HG02852 (cell line): ENCODE measurements around the gene ANKRD13A.
"Not testable (repeated sequence)": the region's sequence is repeated elsewhere in the genome, so short reads cannot be mapped to it uniquely, and the experiment has no call there.

ENCODE experiments used
- ATAC-seq: cut with Tn5 transposase; IDR thresholded peaks from one replicate; pipeline ENCODE4 v1.9.1; 2021; ENCODE audit warnings: mild to moderate bottlenecking, moderate library complexity; ENCODE audit not compliant: unreplicated experiment

Gene ANKRD13A

DNA sequence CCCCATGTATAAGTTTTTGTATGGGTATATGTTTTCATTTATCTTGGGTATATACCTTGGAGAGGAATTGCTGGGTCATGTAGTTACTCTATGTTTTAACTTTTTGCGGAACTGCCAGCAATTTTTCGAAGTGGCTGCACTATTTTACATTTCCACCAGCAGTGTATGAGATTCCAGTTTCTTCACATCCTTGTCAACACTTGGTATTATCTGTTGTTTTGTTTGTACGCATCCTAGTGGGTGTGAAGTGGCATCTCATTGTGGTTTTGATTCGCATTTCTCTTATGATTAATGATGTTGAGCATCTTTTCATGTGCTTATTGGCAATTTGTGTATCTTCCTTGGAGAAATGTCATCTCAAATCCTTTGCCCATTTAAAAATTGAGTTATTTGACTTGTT, 6.9 kb downstream of the ANKRD13A start:
- ATAC-seq = no peak

DNA sequence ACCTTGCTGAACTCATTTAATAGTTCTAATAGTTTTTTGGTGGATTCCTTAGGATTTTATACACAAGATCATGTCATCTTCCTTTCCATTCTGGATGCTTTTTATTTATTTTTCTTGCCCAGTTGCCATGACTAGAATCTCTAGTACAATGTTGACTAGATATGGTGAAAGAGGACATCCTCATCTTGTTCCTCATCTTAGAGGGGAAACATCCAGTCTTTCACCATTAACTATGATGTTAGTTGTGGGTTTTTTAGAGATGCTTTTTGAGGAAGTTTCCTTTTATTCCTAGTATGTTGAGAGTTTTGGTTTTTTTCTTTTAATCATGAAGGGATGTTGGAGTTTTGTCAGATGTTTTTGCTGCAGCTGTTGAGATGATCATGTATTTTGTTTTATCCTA, 8.7 kb downstream of the ANKRD13A start:
- no peak for ATAC-seq

DNA sequence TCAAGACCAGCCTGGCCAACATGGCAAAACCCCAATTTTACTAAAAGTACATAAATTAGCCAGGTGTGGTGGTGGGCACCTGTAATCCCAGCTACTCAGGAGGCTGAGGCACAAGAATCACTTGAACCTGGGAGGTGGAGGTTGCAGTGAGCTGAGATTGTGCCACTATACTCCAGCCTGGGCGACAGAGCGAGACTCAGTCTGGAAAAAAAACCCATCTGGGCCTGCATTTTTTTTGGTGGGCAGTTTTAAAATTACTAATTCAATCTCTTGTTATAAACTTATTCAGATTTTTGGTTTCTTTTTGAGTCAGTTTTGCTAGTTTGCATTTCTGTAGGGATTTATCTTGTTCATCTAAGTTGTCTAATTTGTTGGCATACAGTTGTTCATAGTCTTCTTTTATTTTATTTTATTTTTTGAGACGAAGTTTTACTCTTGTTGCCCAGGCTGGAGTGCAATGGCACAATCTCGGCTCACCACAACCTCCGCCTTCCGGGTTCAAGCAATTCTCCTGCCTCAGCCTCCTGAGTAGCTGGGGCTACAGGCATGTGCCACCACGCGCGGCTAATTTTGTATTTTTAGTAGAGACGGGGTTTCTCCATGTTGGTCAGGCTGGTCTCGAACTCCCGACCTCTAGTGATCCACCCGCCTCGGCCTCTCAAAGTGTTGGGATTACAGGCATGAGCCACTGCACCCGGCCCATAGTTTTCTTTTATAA, 9.6 kb downstream of the ANKRD13A start:
- ATAC-seq = not testable (repeated sequence)

DNA sequence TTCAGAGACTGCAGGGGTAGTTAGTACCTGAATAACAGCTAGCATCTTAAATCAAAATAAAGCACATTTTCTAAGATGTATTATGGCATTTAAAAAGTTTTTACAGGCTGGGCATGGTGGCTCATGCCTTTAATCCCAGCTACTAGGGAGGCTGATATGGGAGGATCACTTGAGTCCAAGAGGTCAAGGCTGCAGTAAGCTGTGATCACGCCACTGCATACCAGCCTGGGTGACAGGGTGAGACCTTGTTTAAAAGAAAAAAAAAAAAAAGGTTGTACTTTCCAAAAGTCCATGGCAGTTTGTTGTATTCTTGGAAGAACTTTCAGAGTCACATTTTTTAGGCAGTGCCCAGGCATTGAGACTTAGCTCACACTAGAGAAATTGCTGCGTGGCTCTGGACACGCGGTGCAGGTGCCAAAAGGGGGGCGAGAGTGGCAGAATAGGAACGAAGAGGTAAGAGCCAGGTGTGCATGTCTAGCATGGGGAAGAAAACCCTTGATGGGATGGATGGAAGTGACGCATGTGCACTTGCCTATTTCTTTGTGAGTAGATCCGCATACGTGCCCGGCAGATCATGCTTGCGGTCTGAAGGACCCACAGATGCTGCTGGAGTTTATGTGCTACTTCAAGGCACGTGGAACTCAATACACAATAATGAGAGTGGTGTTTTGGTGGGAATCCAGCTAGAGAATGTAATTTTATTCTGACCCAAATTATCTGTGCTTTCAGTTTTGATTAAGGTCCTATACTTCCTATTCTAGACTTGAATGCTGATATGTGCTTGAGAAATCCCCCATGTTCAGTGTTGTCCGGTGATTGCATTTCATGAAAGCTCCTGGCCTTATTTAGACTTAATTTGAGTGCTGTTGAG, 11.9 kb downstream of the ANKRD13A start:
- ATAC-seq = peak; percentile 46

DNA sequence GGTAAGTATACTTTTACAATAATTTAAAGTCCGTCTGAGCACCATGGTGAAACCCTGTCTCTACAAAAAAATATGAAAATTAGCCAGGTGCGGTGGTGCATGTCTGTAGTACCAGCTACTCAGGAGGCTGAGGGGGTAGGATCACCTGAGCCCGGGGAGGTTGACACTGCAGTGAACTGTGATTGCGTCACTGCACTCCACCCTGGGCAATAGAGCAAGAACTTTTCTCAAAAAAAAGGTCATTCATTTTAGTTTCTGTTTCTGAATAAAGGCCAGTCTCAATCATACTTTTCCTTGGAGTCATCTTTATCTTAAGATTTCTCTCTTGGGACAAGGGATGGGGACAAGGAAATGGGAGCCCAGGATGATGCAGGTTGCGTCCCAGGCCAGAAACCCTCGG, 12.9 kb downstream of the ANKRD13A start:
- no peak for ATAC-seq

DNA sequence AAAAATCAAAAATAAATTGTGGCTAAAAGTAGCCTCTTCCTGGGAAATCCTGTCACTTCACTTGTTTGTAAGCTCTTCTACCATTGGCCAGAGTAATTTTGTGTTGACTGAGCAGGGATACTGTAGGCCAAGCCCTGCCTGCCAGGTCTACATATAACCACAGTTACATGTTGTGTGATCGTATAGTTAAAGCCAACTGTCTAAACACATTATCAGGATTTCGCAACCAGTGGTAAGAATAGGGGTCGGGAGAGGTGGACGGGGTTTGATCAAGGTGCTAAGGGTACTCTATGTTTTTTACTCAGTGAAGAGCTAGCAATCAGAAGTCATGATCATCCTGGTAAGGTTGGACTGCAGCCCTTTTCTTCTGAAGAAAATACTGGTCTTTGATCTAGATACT, 13.4 kb downstream of the ANKRD13A start:
- no peak for ATAC-seq

DNA sequence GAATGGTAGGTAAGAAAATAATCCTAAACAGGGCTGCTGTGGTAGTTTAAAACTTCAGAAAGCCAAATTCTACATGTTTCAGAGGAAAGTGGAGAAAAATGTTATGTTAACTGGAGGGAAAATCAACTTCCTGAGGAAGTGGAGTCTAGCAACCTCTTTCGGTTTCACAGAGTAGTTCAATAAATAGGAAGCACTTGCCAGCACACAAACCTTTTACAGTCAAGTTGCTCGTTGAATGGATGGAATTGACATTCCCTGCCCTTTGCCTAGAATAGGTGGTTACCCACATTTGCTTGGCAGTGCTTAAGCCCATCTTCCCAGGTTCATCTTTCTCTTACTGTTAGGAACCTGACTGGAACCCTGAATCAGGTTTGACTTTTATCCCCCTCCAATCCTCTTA, 15.9 kb downstream of the ANKRD13A start:
- no peak for ATAC-seq

DNA sequence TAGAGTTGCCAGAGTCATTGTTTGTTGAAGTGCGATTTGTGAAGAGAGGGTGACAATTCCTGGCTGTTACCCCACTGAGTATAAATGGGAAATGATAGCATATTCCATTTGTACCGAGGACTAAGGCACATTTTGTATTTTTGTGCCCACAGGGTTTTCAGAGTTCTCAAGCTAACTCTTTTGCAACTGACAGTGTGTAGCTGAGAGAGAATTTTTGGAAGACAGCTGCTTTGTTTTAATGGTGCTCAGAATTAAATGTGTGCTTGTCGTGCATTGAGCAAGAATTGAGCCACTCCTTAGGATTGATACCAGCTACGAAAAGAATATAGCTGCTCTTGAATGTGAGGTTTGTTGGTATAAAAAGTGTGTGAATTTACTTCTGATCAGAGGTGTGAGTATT, 21.7 kb downstream of the ANKRD13A start:
- ATAC-seq = no peak

DNA sequence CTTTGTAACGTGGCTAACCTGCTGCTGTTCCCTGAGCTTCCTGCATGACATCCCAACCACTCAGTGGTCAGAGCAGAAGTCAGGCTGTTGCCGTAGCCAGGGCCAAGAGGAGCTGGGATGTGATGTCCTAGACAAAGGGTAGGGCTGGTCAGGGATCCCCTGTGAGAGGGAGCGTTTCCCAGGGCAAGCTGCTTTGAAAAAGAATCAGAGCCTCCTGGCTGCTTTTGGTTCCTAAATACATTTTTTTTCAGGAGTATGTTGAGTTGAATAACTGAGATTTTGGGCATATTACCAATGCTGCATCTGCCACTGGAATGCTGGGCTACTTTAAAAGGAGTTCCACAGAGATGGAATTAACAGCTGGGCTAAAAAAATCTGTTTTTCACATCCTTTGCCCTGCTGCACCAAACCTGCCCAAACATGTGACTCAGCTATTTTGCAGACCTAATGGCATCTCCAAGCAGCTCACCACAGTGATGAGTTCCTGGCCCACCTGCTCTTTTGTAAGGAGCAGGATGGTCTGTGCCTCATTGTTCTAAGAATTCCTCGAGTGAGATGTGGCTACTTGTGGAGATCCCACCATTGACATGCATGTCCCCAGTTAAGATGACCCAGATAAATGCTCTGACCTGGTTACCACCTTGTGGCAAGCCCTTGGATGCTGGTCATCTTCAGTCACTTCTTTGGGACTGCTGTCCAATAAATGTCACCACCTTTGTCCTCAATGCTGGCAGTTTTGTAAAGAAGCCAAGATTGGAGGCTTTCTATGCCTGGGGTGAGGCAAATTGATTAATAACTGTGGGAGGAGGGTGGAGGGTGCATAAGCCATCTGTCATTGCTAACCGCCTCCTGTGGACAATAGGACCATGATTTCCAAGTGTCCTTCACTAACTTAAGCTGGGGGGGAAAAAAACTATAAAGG, 24.1 kb downstream of the ANKRD13A start:
- ATAC-seq = no peak

DNA sequence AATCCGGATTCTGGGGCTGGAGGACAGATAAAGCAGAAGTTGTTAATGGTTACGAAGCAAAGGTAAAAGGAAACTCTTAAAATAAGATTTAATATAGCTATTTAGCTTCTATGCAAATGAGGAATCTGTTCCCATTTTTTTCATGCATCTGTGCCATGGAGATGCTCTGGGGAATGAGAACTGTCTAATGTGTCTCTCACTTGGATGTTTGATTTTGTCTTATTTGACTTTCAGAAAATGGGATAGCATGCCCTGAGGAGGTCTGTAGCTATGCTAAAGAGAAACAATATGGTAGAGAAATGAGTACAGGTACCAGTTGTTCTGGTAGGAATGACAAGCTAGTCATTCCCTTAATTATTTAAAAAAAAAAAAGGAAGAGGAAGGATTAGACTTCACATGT, 24.8 kb downstream of the ANKRD13A start:
- ATAC-seq = no peak

DNA sequence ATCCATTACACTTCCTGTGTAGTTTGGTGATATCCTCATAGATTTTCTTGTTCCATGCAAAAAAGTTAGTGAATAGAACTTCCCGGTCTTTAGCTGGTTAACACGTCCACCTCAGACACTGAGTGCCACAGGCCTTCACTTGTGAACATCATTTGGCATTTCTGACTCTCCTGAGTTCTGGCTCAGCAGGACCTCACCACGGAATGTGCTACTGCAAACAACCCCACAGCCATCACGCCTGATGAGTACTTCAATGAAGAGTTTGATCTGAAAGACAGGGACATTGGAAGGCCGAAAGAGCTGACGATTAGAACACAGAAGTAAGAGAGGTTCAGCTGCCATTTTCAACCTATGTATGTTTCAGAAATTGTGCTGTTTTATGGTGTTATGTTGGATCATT, 29.1 kb downstream of the ANKRD13A start:
- ATAC-seq = no peak

DNA sequence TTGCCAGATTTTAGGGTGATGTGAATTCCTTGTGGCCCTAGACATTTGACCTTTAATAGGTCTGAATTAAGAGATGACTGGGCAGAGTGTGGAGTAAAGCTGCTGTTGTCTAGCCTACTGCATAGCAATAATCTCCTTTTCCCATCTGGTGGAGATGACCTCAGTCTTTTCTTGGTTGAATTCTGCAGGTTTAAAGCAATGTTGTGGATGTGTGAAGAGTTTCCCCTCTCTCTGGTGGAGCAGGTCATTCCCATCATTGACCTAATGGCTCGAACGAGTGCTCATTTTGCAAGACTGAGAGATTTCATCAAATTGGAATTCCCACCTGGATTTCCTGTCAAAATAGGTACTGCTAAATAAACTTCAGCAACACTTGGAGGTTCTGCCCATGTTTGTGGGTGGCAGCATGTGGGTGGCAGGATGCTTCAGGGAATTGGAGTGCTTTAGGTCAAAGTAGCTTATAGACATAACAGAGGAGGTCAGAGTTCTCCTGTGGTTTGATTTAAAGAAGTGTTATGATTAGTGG, 30.1 kb downstream of the ANKRD13A start:
- no peak for ATAC-seq

DNA sequence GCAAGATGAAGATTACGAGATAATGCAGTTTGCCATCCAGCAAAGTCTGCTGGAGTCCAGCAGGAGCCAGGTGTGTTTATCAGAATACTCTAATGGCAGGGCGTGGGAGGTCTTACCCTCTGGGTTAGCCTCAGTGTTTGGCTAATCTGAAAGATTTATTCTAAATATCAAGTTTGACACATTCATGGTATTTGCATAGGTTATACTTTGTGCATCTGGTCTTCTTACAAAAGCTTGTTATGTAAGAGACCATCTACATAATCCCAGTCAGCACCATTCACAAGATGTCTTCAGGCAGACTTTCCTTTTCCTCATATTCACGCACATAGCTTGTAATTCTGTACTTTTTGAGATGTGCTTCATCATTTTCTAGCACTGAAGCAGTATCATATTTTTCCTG, 34.7 kb downstream of the ANKRD13A start:
- no peak for ATAC-seq

DNA sequence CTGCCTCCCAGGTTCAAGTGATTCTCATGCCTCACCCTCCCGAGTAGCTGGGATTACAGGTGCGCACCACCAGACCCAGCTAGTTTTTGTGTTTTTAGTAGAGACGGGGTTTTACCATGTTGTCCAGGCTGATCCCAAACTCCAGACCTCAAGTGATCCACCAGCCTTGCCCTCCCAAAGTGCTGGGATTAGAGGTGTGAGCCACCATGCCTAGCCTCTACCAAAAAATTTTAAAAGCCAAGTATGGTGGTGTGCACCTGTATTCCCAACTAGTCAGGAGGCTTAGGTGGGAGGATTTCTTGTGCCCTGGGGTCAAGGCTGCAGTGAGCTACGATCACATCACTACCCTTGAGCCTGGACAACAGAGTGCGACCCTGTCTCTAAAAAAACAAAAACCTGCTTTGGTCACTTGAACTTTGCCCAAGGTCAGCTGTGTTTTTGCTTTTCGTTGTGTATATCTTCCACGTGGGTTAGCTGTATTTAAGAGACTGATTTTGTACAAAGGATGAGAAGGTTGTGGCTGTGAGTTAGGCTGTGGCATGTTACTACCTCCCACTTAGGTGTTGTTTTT, 36.4 kb downstream of the ANKRD13A start:
- ATAC-seq = no peak

DNA sequence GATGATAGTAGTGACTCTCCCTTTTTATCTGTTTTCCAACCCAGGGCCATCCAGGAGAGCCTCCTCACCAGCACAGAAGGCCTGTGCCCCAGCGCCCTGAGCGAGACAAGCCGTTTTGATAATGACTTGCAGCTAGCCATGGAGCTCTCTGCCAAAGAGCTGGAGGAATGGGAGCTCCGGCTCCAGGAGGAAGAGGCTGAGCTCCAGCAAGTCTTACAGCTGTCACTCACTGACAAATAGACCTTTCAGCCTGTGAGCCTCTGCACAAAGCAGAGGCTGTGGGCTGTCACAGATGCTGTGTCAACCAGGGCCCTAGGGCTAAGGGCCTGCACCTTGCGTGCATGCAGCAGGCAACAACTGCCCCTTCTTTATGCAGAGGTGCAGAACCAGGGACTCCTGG, 38.1 kb downstream of the ANKRD13A start:
- no peak for ATAC-seq

DNA sequence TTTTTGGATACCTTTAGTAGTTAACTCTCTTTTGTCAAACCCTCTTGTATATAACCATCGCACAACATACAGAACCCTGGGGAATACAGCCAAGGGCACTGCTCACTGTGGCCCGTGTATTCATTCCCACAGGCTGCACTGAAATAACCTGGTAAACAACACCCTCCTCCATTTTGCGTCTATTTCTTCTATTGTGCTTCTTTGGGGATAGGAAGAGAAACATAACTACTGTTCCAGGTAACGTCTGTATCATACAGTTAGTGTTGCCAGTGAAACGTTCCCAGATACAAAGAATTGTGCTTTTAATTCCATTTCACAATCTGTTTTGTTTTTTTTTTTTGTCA, 39.5 kb downstream of the ANKRD13A start:
- no peak for ATAC-seq

DNA sequence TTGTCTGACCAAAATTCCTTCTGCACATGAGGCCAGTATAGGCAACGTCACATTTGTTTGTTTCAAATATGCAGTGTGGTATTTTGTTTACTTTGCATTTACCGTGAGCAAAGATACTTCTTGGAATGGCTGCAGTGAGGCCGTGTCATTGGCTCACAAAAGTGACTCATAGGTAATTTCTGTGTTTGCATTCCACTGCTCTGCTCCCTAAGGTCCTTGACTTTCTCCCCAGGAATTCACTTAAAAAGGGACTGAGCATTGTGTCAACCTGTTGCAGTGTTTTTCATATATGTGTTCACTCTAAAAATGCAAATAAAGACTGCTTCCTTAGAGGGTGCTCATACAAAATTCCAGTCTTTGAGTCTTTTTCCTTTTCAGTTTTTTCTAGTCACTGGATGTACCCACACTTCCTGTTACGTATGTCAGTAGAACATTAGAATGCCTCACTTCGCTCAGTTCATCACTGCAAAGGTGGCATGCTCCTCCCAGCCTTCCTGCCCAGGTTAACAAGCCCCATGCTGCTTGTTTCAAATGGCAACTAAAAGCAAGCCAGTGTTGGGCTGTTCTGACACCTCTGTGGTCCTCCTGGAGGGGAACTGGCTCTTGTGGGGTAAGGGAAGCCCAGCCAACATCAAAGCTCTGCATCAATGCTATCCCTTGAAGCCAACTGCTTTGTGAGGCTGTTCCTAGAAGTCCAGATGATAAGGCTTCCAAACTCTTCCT, 40.0 kb downstream of the ANKRD13A start:
- ATAC-seq = no peak

DNA sequence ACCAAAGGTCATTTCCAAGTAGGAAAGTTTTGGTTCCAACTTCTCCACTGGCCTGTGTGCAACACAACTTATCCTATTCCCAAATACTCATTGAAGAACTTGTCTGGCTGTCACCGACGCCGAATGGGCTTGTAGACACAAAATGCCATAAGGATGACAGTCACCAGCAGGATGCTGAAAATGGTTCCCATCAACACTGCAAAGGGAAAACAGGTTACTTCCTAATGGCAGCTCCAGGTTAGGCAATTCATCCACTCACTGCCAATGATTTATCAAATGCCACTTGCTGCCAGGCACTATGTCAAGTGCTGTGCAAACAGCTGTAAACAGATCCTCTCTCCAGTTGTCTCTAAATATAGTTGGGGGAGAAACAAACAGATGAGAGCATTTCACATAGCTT, 43.0 kb downstream of the ANKRD13A start:
- no peak for ATAC-seq

DNA sequence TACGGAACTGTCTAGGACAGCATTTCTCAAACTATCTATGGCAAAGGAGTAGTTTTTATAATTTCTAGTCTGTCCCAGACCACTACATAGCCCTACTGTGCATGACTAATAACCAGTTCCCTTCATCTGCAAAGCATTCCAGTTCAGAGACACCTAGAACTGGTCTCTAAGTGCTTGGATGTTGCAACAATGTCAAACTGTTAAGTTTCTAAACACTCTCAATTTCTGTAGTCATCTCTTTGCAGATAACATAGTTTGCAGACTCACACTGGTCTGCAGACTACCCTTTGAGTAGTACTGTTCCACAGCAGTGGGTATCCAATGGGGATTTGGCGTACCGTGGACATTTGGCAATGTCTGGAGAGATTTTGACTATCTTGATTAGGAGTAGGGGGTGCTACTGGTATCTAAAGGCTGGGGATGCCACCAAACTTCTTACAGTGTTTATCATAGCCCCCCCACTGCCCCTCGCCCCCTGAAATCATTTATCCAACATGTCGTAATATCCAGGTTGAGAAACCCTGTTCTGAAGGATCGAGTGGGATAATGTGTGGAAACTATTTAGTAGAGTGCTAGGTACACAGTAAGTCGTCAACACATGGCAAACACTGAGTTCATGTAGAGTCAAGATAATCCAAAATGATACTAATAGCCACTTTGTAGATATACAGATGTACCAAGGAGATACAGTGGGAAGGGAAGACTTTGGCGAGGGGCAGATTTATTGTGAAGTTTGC, 47.4 kb downstream of the ANKRD13A start:
- no peak for ATAC-seq
